HL-60 (cell line): ENCODE results near the gene ADM2.

Experiments used
- CTCF ChIP-seq: IDR thresholded peaks from one replicate; pipeline ENCODE4 v1.5.1; 2011; ENCODE audit warnings: low read length, control low read depth, inconsistent platforms; ENCODE audit not compliant: insufficient read depth
- POLR2AphosphoS5 ChIP-seq: IDR thresholded peaks from 2 replicates; pipeline ENCODE4 v1.6.1; 2012; ENCODE audit warnings: low read depth
- REST ChIP-seq: IDR thresholded peaks from 2 replicates; pipeline ENCODE4 v1.6.1; 2012; ENCODE audit warnings: low read depth; ENCODE audit not compliant: insufficient replicate concordance
- SPI1 ChIP-seq: IDR thresholded peaks from 2 replicates; pipeline ENCODE4 v1.6.1; 2012; ENCODE audit warnings: low read depth, mild to moderate bottlenecking, borderline replicate concordance

DNA sequence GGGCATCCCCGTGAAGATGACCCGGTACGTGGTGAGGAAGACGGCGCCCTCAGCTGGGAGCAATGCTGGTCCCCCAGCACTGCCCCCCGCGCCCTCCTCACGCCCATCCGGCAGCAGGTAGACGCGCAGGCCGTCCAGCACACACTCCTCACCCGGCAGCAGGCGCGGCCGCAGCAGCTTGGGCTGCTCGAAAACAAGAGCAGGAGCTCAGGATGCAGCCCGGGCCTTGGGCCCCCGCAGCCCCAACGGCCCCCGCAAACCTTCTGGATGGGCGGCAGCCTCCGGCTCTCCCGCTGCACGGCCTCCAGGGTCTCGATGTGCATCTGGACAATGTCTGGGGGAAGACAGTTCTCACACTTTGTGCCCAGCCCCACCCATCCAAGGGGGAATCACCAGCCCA, 19.8 kb upstream of the ADM2 start:
- TF ChIP-seq CTCF (no peak), REST (no peak), SPI1 (no peak), POLR2AphosphoS5 (no peak)
